ENCODE measurements around the gene PRSS27.

Gene PRSS27

GRCh38 chr16:2753733-2754020 is 33.7 kb upstream of the PRSS27 start:
- TF ChIP-seq CTCF (IDR thresholded peaks at IDR 0.05; ENCODE audit: low read depth, low read length, poor library complexity, severe bottlenecking) (no peak), EZH2phosphoT487 (IDR thresholded peaks at IDR 0.05; ENCODE audit: borderline replicate concordance, low read length) (no peak)
- Histone ChIP-seq H3K4me3 (ENCODE audit: low read length) (peak overlapping the region; percentile 98), H3K4me1 (ENCODE audit: control insufficient read depth, low read length) (peaks cover 38% of the 10 kb centered on the region), H3F3A (ENCODE audit: control insufficient read depth, insufficient read depth) (peaks cover 9% of the 10 kb centered on the region; the same call in 1 of the 2 replicates), H3K4me2 (ENCODE audit: low read length) (peak overlapping the region; percentile 80), H3K27ac (ENCODE audit: low read depth, low read length) (peak overlapping the region; percentile 93), H3K9me2 (replicated peaks; ENCODE audit: control insufficient read depth, low read length) (no peaks in the 10 kb centered on the region), H3K9me3 (ENCODE audit: control insufficient read depth, insufficient read depth, low read length) (no peaks in the 10 kb centered on the region), H3K27me3 (ENCODE audit: control insufficient read depth, low read length) (no peaks in the 10 kb centered on the region), H4K20me1 (ENCODE audit: control insufficient read depth, insufficient read depth, low read depth, low read length) (peaks cover 42% of the 10 kb centered on the region), H3K36me3 (ENCODE audit: control insufficient read depth, low read length) (peaks cover 80% of the 10 kb centered on the region), H3K79me2 (ENCODE audit: control insufficient read depth, low read length) (peaks cover 89% of the 10 kb centered on the region)

- Histone ChIP-seq H3K4me3 (ENCODE audit: low read length) (peak overlapping the region; percentile 98), H3K9me3 (ENCODE audit: control insufficient read depth, insufficient read depth, low read length) (no peaks in the 10 kb centered on the region), H3K36me3 (ENCODE audit: control insufficient read depth, low read length) (peaks cover 75% of the 10 kb centered on the region), H3K27ac (ENCODE audit: low read depth, low read length) (peak overlapping the region; percentile 93), H4K20me1 (ENCODE audit: control insufficient read depth, insufficient read depth, low read depth, low read length) (peaks cover 42% of the 10 kb centered on the region), H3K9me2 (replicated peaks; ENCODE audit: control insufficient read depth, low read length) (no peaks in the 10 kb centered on the region), H3K79me2 (ENCODE audit: control insufficient read depth, low read length) (peaks cover 83% of the 10 kb centered on the region), H3K4me2 (ENCODE audit: low read length) (peak overlapping the region; percentile 80), H3K27me3 (ENCODE audit: control insufficient read depth, low read length) (no peaks in the 10 kb centered on the region), H3F3A (ENCODE audit: control insufficient read depth, insufficient read depth) (peaks cover 7% of the 10 kb centered on the region; the same call in 1 of the 2 replicates), H3K4me1 (ENCODE audit: control insufficient read depth, low read length) (peaks cover 38% of the 10 kb centered on the region)
- TF ChIP-seq CTCF (IDR thresholded peaks at IDR 0.05; ENCODE audit: low read depth, low read length, poor library complexity, severe bottlenecking) (no peak), EZH2phosphoT487 (IDR thresholded peaks at IDR 0.05; ENCODE audit: borderline replicate concordance, low read length) (no peak)
Observed at GRCh38 chr16:2752850-2753732, 33.1 kb upstream of the PRSS27 start.

- no peak for TF ChIP-seq CTCF (IDR thresholded peaks at IDR 0.05; ENCODE audit: low read depth, low read length, poor library complexity, severe bottlenecking)
- TF ChIP-seq EZH2phosphoT487 (IDR thresholded peaks at IDR 0.05; ENCODE audit: borderline replicate concordance, low read length): no peak
- Histone ChIP-seq H3K27me3 (ENCODE audit: control insufficient read depth, low read length) (no peaks in the 10 kb centered on the region), H3K9me3 (ENCODE audit: control insufficient read depth, insufficient read depth, low read length) (no peaks in the 10 kb centered on the region), H3K4me1 (ENCODE audit: control insufficient read depth, low read length) (peaks cover 38% of the 10 kb centered on the region), H3K4me3 (ENCODE audit: low read length) (peak within 1 kb of the TSS; percentile 98), H3K9me2 (replicated peaks; ENCODE audit: control insufficient read depth, low read length) (no peaks in the 10 kb centered on the region), H3K36me3 (ENCODE audit: control insufficient read depth, low read length) (peaks cover 66% of the 10 kb centered on the region), H3K79me2 (ENCODE audit: control insufficient read depth, low read length) (peaks cover 75% of the 10 kb centered on the region), H4K20me1 (ENCODE audit: control insufficient read depth, insufficient read depth, low read depth, low read length) (peaks cover 36% of the 10 kb centered on the region), H3F3A (ENCODE audit: control insufficient read depth, insufficient read depth) (peaks cover 7% of the 10 kb centered on the region; the same call in 1 of the 2 replicates), H3K27ac (ENCODE audit: low read depth, low read length) (peak within 1 kb of the TSS; percentile 93), H3K4me2 (ENCODE audit: low read length) (peak within 1 kb of the TSS; percentile 80)
Observed at GRCh38 chr16:2752035-2752849, 32.2 kb upstream of the PRSS27 start, which contains the start of gene SRRM2. TSS of gene SRRM2 (plus strand) at chr16:2752638. CDS start at chr16:2756365, 3,727 bp downstream.

Data from DOHH2 (cell line).